Caco-2 (cell line): ENCODE measurements around the gene ARL8B. TPM values are rescaled to one million over a fixed set of nuclear protein-coding genes. Genes with fewer than 3 reads are reported as not detected.
"Not testable (repeated sequence)": the region's sequence is repeated elsewhere in the genome, so short reads cannot be mapped to it uniquely, and the experiment has no call there.

ENCODE experiments used
- BruUV-seq: library from RNA; stranded (reverse); fragments of 400-500 nt; replicated peaks from 2 replicates; lab custom pipeline; 2021; lab: Mats Ljungman, UMichigan
- CTCF ChIA-PET: fragments of 300-600 bp; sonication (Branson Sonifier 250); formaldehyde crosslinking; loops from one replicate; lab custom pipeline; 2022; ENCODE audit warnings: antibody characterized with exemption; lab: Charles Lee
- POLR2A ChIA-PET: fragments of 300-600 bp; sonication (Branson Sonifier 250); formaldehyde crosslinking; loops from one replicate; lab custom pipeline; 2022; ENCODE audit warnings: antibody characterized with exemption; lab: Charles Lee
- DNase-seq, 2 experiments: peaks; one replicate each; pipeline versions ENCODE4 v3.0.0 to v3.0.0-alpha.2; 2020 to 2022
- H3K27me3 ChIP-seq: replicated peaks from 2 replicates; pipeline ENCODE4 v1.6.0; 2011; ENCODE audit warnings: low read length; ENCODE audit not compliant: control insufficient read depth, insufficient read depth
- H3K36me3 ChIP-seq: 2 replicates; pipeline ENCODE4 v1.5.1; 2011; ENCODE audit warnings: low read length; ENCODE audit not compliant: control insufficient read depth, insufficient read depth
- H3K4me1 ChIP-seq: fragments of 250-450 bp; sonication (Bioruptor Pico); 2 replicates; pipeline ENCODE4 v1.5.1; 2020; ENCODE audit warnings: mild to moderate bottlenecking
- H3K4me3 ChIP-seq: 2 replicates; pipeline ENCODE4 v1.5.1; 2011; ENCODE audit warnings: low read depth, mild to moderate bottlenecking, control low read depth, low read length
- H3K9me3 ChIP-seq: fragments of 250-450 bp; sonication (Bioruptor Pico); 2 replicates; pipeline ENCODE4 v1.5.1; 2020; ENCODE audit warnings: mild to moderate bottlenecking, moderate library complexity
- H3K27ac Mint-ChIP-seq: one replicate; pipeline ENCODE4 v1.8.0; 2022; ENCODE audit warnings: mixed read lengths; ENCODE audit not compliant: unreplicated experiment
- H3K27me3 Mint-ChIP-seq: one replicate; pipeline ENCODE4 v1.8.0; 2022; ENCODE audit warnings: mixed read lengths; ENCODE audit not compliant: insufficient read depth, unreplicated experiment
- H3K36me3 Mint-ChIP-seq: one replicate; pipeline ENCODE4 v1.8.0; 2022; ENCODE audit warnings: mild to moderate bottlenecking, mixed read lengths; ENCODE audit not compliant: insufficient read depth, unreplicated experiment
- H3K4me1 Mint-ChIP-seq: one replicate; pipeline ENCODE4 v1.8.0; 2022; ENCODE audit warnings: low read depth, mixed read lengths; ENCODE audit not compliant: unreplicated experiment
- H3K4me3 Mint-ChIP-seq: one replicate; pipeline ENCODE4 v1.8.0; 2022; ENCODE audit warnings: mild to moderate bottlenecking, moderate library complexity, mixed read lengths; ENCODE audit not compliant: unreplicated experiment
- H3K9me3 Mint-ChIP-seq: one replicate; pipeline ENCODE4 v1.8.0; 2022; ENCODE audit warnings: mixed read lengths; ENCODE audit not compliant: unreplicated experiment
- CTCF ChIP-seq, 2 experiments: fragments of 200-600 bp in 1 of 2; IDR thresholded peaks; 1 replicate in 1 of 2; 2 replicates in 1 of 2; pipeline versions ENCODE4 v1.5.1 to v1.8.0; 2011 to 2022; ENCODE audit warnings: antibody characterized with exemption in 1 of 2, control low read depth in 1 of 2, inconsistent platforms in 1 of 2, low read depth in 1 of 2, low read length in 1 of 2, mild to moderate bottlenecking in 1 of 2, moderate library complexity in 1 of 2; ENCODE audit not compliant: insufficient read depth in 1 of 2, severe bottlenecking in 1 of 2, unreplicated experiment in 1 of 2
- intact Hi-C: fragments of 100-400 bp; cut with micrococcal nuclease; formaldehyde crosslinking; loops from one replicate; pipeline ENCODE4 v1.10.0; 2022; ENCODE audit not compliant: unreplicated experiment
- total RNA-seq: library from RNA; stranded (reverse); gene quantifications from 2 replicates; pipeline ENCODE4 v1.2.3, GENCODE V29; 2022

The ARL8B gene
- total RNA-seq, 1 experiment from 2014 or later, result 65.0 TPM

- Histone ChIP-seq H3K4me3 (no peak overlapping the region), H3K9me3 (no peaks in the 10 kb centered on the region), H3K36me3 (no peaks in the 10 kb centered on the region), H3K27me3 (no peaks in the 10 kb centered on the region), H3K4me1 (peaks cover 3% of the 10 kb centered on the region; the same call in 1 of the 2 replicates)
- Mint-ChIP-seq H3K36me3 (no peaks in the 10 kb centered on the region), H3K9me3 (no peaks in the 10 kb centered on the region), H3K4me3 (no peak overlapping the region), H3K27ac (no peak overlapping the region), H3K4me1 (peaks cover 19% of the 10 kb centered on the region), H3K27me3 (no peaks in the 10 kb centered on the region)
- BruUV-seq, result no TSS peak
- POLR2A ChIA-PET, result no interaction called here
- DNase-seq, result no peak
- CTCF ChIA-PET, result no interaction called here
- intact Hi-C loops, result no loop called here
- TF ChIP-seq CTCF (IDR thresholded peaks at IDR 0.05; ENCODE audit: insufficient read depth in 1 of 2, low read depth in 1 of 2, low read length in 1 of 2, severe bottlenecking in 1 of 2, unreplicated experiment in 1 of 2), result no peak
Measured at GRCh38 chr3:5079761-5080160, 42.3 kb upstream of the ARL8B start.

GRCh38 chr3:5080779-5081550, 41.1 kb upstream of the ARL8B start:
- no peaks in the 10 kb centered on the region for H3K36me3 ChIP-seq
- intact Hi-C loops, result no loop called here
- no peaks in the 10 kb centered on the region for H3K27me3 Mint-ChIP-seq
- ChIA-PET CTCF (no interaction called here), POLR2A (no interaction called here)
- H3K4me1 Mint-ChIP-seq, result peaks cover 19% of the 10 kb centered on the region
- peak overlapping the region; percentile 21 for H3K27ac Mint-ChIP-seq
- H3K27me3 ChIP-seq, result no peaks in the 10 kb centered on the region
- no peaks in the 10 kb centered on the region for H3K9me3 Mint-ChIP-seq
- no peaks in the 10 kb centered on the region for H3K36me3 Mint-ChIP-seq
- H3K4me3 Mint-ChIP-seq, result peak overlapping the region; percentile 34
- no peaks in the 10 kb centered on the region for H3K9me3 ChIP-seq
- no peak for DNase-seq
- no peak overlapping the region for H3K4me3 ChIP-seq
- H3K4me1 ChIP-seq, result peaks cover 3% of the 10 kb centered on the region; the same call in 1 of the 2 replicates
- BruUV-seq, result no TSS peak
- no peak for TF ChIP-seq CTCF (IDR thresholded peaks at IDR 0.05; ENCODE audit: insufficient read depth in 1 of 2, low read depth in 1 of 2, low read length in 1 of 2, severe bottlenecking in 1 of 2, unreplicated experiment in 1 of 2)

GRCh38 chr3:5081973-5082788, 39.9 kb upstream of the ARL8B start:
- H3K36me3 ChIP-seq, H3K9me3 Mint-ChIP-seq, H3K36me3 Mint-ChIP-seq, H3K9me3 ChIP-seq, intact Hi-C loops, H3K4me3 ChIP-seq, BruUV-seq, H3K4me1 ChIP-seq, H3K27me3 ChIP-seq, H3K27me3 Mint-ChIP-seq, POLR2A ChIA-PET: not testable (repeated sequence)
- H3K4me1 Mint-ChIP-seq, result peaks cover 19% of the 10 kb centered on the region
- H3K4me3 Mint-ChIP-seq, result peak overlapping the region; percentile 34
- CTCF ChIA-PET, result interaction anchor here (0.7 kb wide), 1 partner anchor 248 kb away, joined by 5 read pairs; no protein-coding TSS in a partner anchor
- H3K27ac Mint-ChIP-seq, result peak overlapping the region; percentile 82
- DNase-seq, result peak in 1 of 2 experiments; percentile 9
